ENCODE measurements around the gene DDTL. TPM values are rescaled to one million over a fixed set of nuclear protein-coding genes. Genes with fewer than 3 reads are reported as not detected.
A peak's percentile ranks its signal among the peaks of the same experiment; 100 is the strongest.

Gene DDTL
- total and polyA plus RNA-seq, 2 of the 8 experiments (the other 6 are each of a cell fraction or from before 2014, with no cell fraction given): 2.1 to 3.1 TPM

DNA sequence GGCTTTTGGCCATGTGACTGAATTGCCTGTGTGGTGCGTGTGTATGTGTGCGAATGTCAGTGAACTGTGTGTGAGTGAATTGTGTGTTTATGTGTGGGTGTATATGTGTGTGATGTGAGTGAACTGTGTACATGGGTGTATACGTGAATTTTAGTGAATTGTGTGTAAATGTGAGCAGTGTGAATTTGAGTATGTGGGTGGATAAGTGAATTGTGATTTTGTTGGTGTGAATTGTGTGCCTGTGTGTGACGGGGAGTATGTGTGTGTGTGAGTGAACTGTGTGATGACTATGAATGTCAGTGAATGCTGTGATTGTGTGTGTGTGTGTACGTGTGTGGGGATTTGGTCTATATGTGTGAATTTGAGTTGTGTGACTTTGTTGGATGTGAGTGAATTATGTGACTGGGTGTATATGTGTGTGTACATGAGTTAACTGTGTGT lies 3.5 kb downstream of the DDTL start (continued):
- TF ChIP-seq, protein P1, sequence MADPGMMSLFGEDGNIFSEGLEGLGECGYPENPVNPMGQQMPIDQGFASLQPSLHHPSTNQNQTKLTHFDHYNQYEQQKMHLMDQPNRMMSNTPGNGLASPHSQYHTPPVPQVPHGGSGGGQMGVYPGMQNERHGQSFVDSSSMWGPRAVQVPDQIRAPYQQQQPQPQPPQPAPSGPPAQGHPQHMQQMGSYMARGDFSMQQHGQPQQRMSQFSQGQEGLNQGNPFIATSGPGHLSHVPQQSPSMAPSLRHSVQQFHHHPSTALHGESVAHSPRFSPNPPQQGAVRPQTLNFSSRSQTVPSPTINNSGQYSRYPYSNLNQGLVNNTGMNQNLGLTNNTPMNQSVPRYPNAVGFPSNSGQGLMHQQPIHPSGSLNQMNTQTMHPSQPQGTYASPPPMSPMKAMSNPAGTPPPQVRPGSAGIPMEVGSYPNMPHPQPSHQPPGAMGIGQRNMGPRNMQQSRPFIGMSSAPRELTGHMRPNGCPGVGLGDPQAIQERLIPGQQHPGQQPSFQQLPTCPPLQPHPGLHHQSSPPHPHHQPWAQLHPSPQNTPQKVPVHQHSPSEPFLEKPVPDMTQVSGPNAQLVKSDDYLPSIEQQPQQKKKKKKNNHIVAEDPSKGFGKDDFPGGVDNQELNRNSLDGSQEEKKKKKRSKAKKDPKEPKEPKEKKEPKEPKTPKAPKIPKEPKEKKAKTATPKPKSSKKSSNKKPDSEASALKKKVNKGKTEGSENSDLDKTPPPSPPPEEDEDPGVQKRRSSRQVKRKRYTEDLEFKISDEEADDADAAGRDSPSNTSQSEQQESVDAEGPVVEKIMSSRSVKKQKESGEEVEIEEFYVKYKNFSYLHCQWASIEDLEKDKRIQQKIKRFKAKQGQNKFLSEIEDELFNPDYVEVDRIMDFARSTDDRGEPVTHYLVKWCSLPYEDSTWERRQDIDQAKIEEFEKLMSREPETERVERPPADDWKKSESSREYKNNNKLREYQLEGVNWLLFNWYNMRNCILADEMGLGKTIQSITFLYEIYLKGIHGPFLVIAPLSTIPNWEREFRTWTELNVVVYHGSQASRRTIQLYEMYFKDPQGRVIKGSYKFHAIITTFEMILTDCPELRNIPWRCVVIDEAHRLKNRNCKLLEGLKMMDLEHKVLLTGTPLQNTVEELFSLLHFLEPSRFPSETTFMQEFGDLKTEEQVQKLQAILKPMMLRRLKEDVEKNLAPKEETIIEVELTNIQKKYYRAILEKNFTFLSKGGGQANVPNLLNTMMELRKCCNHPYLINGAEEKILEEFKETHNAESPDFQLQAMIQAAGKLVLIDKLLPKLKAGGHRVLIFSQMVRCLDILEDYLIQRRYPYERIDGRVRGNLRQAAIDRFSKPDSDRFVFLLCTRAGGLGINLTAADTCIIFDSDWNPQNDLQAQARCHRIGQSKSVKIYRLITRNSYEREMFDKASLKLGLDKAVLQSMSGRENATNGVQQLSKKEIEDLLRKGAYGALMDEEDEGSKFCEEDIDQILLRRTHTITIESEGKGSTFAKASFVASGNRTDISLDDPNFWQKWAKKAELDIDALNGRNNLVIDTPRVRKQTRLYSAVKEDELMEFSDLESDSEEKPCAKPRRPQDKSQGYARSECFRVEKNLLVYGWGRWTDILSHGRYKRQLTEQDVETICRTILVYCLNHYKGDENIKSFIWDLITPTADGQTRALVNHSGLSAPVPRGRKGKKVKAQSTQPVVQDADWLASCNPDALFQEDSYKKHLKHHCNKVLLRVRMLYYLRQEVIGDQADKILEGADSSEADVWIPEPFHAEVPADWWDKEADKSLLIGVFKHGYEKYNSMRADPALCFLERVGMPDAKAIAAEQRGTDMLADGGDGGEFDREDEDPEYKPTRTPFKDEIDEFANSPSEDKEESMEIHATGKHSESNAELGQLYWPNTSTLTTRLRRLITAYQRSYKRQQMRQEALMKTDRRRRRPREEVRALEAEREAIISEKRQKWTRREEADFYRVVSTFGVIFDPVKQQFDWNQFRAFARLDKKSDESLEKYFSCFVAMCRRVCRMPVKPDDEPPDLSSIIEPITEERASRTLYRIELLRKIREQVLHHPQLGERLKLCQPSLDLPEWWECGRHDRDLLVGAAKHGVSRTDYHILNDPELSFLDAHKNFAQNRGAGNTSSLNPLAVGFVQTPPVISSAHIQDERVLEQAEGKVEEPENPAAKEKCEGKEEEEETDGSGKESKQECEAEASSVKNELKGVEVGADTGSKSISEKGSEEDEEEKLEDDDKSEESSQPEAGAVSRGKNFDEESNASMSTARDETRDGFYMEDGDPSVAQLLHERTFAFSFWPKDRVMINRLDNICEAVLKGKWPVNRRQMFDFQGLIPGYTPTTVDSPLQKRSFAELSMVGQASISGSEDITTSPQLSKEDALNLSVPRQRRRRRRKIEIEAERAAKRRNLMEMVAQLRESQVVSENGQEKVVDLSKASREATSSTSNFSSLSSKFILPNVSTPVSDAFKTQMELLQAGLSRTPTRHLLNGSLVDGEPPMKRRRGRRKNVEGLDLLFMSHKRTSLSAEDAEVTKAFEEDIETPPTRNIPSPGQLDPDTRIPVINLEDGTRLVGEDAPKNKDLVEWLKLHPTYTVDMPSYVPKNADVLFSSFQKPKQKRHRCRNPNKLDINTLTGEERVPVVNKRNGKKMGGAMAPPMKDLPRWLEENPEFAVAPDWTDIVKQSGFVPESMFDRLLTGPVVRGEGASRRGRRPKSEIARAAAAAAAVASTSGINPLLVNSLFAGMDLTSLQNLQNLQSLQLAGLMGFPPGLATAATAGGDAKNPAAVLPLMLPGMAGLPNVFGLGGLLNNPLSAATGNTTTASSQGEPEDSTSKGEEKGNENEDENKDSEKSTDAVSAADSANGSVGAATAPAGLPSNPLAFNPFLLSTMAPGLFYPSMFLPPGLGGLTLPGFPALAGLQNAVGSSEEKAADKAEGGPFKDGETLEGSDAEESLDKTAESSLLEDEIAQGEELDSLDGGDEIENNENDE (IDR thresholded peaks at IDR 0.05; ENCODE audit: insufficient replicate concordance, low read length): no peak
- no peak for TF ChIP-seq NRF1 (IDR thresholded peaks at IDR 0.05; ENCODE audit: low read depth, low read length)
- no peak for TF ChIP-seq FOSL1 (IDR thresholded peaks at IDR 0.05; ENCODE audit: insufficient read depth, low read depth, low read length)
- no peak for TF ChIP-seq SUZ12 (IDR thresholded peaks at IDR 0.05; ENCODE audit: low read length)
- no peak for TF ChIP-seq NANOG (IDR thresholded peaks at IDR 0.05; ENCODE audit: insufficient read depth, low read depth, low read length, poor library complexity, severe bottlenecking)
- TF ChIP-seq POLR2A (IDR thresholded peaks at IDR 0.05; ENCODE audit: control extremely low read depth in 1 of 2, low read depth in 2 of 2, low read length in 2 of 2): peak in 1 of 2 experiments; percentile 54; a peak in 1 of 3 replicates
- TF ChIP-seq HDAC6 (IDR thresholded peaks at IDR 0.05; ENCODE audit: low read depth, low read length): no peak
- TF ChIP-seq POLR2AphosphoS5 (IDR thresholded peaks at IDR 0.05; ENCODE audit: low read depth, low read length): peak; percentile 15; the same call in 1 of the 2 replicates
- no peak for TF ChIP-seq GTF2F1 (IDR thresholded peaks at IDR 0.05; ENCODE audit: borderline replicate concordance, low read depth, low read length)
- TF ChIP-seq, protein P2, sequence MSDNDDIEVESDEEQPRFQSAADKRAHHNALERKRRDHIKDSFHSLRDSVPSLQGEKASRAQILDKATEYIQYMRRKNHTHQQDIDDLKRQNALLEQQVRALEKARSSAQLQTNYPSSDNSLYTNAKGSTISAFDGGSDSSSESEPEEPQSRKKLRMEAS (IDR thresholded peaks at IDR 0.05): no peak
- TF ChIP-seq RBBP5 (IDR thresholded peaks at IDR 0.05; ENCODE audit: borderline replicate concordance, low read depth, low read length): no peak

Measured in H1 (cell line).